ENCODE measurements around the gene MICALL2.

GRCh38 chr7:1450987-1451386 lies 8.3 kb downstream of the MICALL2 start:
- TF ChIP-seq CTCF (IDR thresholded peaks at IDR 0.05): no peak
- TF ChIP-seq POLR2A (IDR thresholded peaks at IDR 0.05): no peak

Data from right lobe of liver (tissue), 4 donors.